Kidney (tissue), 14 donors: ENCODE measurements around the gene PPP4R2. TPM values are rescaled to one million over a fixed set of nuclear protein-coding genes. Genes with fewer than 3 reads are reported as not detected.

Experiments
- DNase-seq, 5 donors: peaks; one replicate each; pipeline ENCODE4 v3.0.0-alpha.2; 2013 to 2020
- FAIRE-seq: peaks from 2 replicates; lab custom pipeline; 2012; peaks lifted over from hg19 to GRCh38; lab: Jason Lieb, UNC
- H3K27ac ChIP-seq, 2 donors: one replicate each; pipeline ENCODE4 v1.7.0; 2013; ENCODE audit warnings: low read depth in 2 of 2, low read length in 2 of 2, inconsistent platforms in 1 of 2
- H3K27me3 ChIP-seq: one replicate; pipeline ENCODE4 v1.7.1; 2013; ENCODE audit warnings: low read length, inconsistent platforms; ENCODE audit not compliant: control insufficient read depth, insufficient read depth
- H3K36me3 ChIP-seq, 3 donors: one replicate each; pipeline versions ENCODE4 v1.7.0 to v1.7.1; 2013; ENCODE audit warnings: low read length in 3 of 3, control low read depth in 1 of 3, inconsistent platforms in 1 of 3; ENCODE audit not compliant: insufficient read depth in 3 of 3, control insufficient read depth in 2 of 3
- H3K4me1 ChIP-seq, 3 donors: one replicate each; pipeline versions ENCODE4 v1.7.0 to v1.7.1; 2013; ENCODE audit warnings: low read length in 3 of 3, inconsistent platforms in 1 of 3, low read depth in 1 of 3; ENCODE audit not compliant: control insufficient read depth in 2 of 3, insufficient read depth in 2 of 3
- H3K4me3 ChIP-seq, 3 donors: one replicate each; pipeline versions ENCODE4 v1.7.0 to v1.8.1; 2013; ENCODE audit warnings: low read length in 3 of 3, control low read depth in 1 of 3, inconsistent platforms in 1 of 3
- H3K9ac ChIP-seq, 3 donors: one replicate each; pipeline versions ENCODE4 v1.7.0 to v1.7.1; 2013; ENCODE audit warnings: low read length in 3 of 3, control low read depth in 1 of 3, inconsistent platforms in 1 of 3
- H3K9me3 ChIP-seq, 3 donors: one replicate each; pipeline versions ENCODE4 v1.7.0 to v1.7.1; 2013; ENCODE audit warnings: low read length in 3 of 3, control low read depth in 1 of 3, inconsistent platforms in 1 of 3; ENCODE audit not compliant: control insufficient read depth in 2 of 3, insufficient read depth in 1 of 3
- CTCF ChIP-seq: IDR thresholded peaks from 3 replicates; pipeline ENCODE4 v1.5.1; 2012; ENCODE audit warnings: mild to moderate bottlenecking, moderate library complexity, borderline replicate concordance; ENCODE audit not compliant: insufficient read depth; ENCODE audit errors: extremely low read depth
- intact Hi-C: fragments of 100-400 bp; cut with DNase I; formaldehyde crosslinking; loops from one replicate; pipeline ENCODE4 v1.11.1; 2022
- polyA plus RNA-seq: library from polyadenylated mRNA; stranded (reverse); fragments of 350-450 nt; fragmentation: Illumina TruSeq; extraction: RNeasy Lipid Tissue Mini Kit (QIAGEN cat#74804); gene quantifications from one replicate; pipeline ENCODE4 v1.2.3, GENCODE V29; 2014; ENCODE audit warnings: low read depth, low replicate concordance; ENCODE audit not compliant: insufficient read depth
- total RNA-seq: library from RNA; stranded (reverse); fragmentation: NEBNext Ultra II Directional; extraction: Animal tissue kit (Norgen Biotek cat#: 25700); gene quantifications from one replicate; pipeline ENCODE4 v1.2.1, GENCODE V29; 2021
- donor health status: control.
- donor health status: control.
- donor health status: control.
- donor health status: control.
- donor health status: control.
- donor health status: DM: yes; HTN: yes; CAD: no.
- donor health status: Normal renal cell carcinoma (clear cell type).

PPP4R2 gene
- total and polyA plus RNA-seq, 2 donors from 2014 or later, result 14.5 to 72.0 TPM

DNA sequence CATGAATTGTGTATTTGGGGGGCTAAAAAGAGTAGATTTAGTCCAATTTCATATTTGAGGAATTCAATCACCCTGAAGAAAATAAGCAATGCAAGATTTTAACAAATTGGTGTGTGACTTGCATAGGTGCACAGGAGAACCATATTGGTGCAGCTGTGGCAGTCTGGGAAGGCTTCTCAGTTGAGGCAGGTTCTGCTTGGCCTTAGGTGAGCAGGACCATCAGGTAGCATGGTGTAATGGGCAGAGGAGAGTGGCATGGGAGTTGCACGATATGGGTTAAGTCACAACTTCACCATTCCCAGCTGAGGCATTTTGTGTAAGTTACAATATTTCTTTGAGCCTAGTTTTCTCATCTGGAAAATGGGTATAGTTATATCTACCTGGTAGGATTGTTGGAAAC is 75.3 kb downstream of the PPP4R2 start:
- no peaks in the 10 kb centered on the region for H3K4me1 ChIP-seq
- no peaks in the 10 kb centered on the region for H3K27me3 ChIP-seq
- H3K9me3 ChIP-seq, result no peaks in the 10 kb centered on the region
- no peak overlapping the region for H3K9ac ChIP-seq
- H3K27ac ChIP-seq, result no peak overlapping the region
- intact Hi-C loops, result no loop called here
- no peaks in the 10 kb centered on the region for H3K36me3 ChIP-seq
- no peak for FAIRE-seq
- H3K4me3 ChIP-seq, result no peak overlapping the region
- no peak for TF ChIP-seq CTCF
- DNase-seq, result no peak

DNA sequence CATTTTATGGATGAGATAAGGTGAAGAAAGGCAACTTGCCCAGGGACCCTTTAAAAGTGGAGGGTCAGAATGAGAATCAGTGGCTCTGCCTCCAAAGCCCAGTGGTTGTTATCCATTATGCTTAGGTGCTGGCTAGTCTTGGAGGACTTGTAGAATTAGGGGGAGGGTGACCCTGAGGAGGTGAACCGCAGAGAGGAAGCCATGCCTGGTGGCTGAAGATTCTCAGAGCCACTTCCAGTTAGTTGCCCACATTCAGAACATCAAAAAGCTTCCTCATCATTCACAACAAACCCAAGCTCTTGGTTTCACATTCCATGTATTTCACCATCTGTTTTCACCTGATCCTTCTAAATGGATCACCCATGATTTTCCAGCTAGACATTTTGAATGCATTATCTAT is 76.0 kb downstream of the PPP4R2 start:
- TF ChIP-seq CTCF, result no peak
- Histone ChIP-seq H3K36me3 (no peaks in the 10 kb centered on the region), H3K4me1 (no peaks in the 10 kb centered on the region), H3K9ac (no peak overlapping the region), H3K27me3 (no peaks in the 10 kb centered on the region), H3K4me3 (no peak overlapping the region), H3K27ac (no peak overlapping the region), H3K9me3 (no peaks in the 10 kb centered on the region)
- intact Hi-C loops, result no loop called here
- DNase-seq, result no peak
- no peak for FAIRE-seq

DNA sequence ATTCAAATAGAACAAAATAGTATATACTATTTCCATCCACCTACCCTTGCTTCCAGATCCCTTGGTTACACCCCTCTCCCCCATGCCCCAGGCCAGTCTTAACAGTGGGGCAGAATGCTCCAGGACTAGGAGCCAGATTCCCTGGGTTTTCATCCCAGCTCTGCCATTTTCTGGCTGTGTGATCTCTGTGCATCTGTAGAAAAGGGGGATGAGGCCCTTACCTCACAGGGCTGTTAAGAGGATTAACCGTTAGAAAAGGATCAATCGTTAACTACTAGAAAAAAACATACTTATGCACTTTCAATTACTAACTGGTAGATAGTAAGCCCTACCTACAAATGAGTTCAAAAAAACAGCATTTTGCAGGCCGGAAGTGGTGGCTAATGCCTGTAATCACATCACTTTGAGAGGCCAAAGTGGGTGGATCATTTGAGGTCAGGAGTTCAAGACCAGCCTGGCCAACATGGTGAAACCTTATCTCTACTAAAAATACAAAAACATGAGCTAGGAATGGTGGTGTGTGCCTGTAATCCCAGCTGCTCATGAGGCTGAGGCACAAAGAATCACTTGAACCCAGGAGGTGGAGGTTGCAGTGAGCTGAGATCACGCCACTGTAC is 76.6 kb downstream of the PPP4R2 start:
- no peak for DNase-seq
- no peaks in the 10 kb centered on the region for H3K27me3 ChIP-seq
- no peaks in the 10 kb centered on the region for H3K9me3 ChIP-seq
- H3K4me3 ChIP-seq, result no peak overlapping the region
- H3K27ac ChIP-seq, result no peak overlapping the region
- no peak for TF ChIP-seq CTCF
- no peak overlapping the region for H3K9ac ChIP-seq
- FAIRE-seq, result no peak
- H3K36me3 ChIP-seq, result no peaks in the 10 kb centered on the region
- intact Hi-C loops, result no loop called here
- H3K4me1 ChIP-seq, result no peaks in the 10 kb centered on the region

DNA sequence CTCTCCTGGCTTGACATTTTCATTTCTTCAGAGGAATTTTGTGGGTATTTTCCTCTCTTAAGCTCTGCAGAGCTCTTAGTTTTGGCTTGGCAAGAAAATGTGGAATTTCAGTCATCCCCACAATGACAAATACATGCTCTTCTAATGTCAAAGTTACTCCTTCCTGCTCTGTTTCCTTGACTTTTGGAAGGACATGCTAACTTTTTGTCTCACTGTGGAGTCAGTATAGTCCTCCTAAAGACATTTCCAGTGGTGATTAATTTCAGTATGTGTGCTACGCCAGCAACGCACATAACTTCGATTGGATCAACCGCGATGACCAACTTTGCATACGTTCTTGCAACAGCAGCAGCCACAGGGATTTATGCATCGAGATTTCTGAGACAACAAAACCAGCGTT is 78.2 kb downstream of the PPP4R2 start:
- Histone ChIP-seq H3K9ac (no peak overlapping the region), H3K4me1 (no peaks in the 10 kb centered on the region), H3K27ac (no peak overlapping the region), H3K4me3 (no peak overlapping the region), H3K36me3 (no peaks in the 10 kb centered on the region), H3K9me3 (no peaks in the 10 kb centered on the region), H3K27me3 (no peaks in the 10 kb centered on the region)
- DNase-seq, result no peak
- FAIRE-seq, result no peak
- no peak for TF ChIP-seq CTCF
- intact Hi-C loops, result no loop called here
